GM12878 (cell line): Measurements from ENCODE around the gene TMTC3.

Experiments
- BCL3 ChIP-seq: IDR thresholded peaks from 2 replicates; pipeline ENCODE4 v1.6.1; 2011; ENCODE audit warnings: borderline replicate concordance, low read depth, mild to moderate bottlenecking, moderate library complexity, low read length; ENCODE audit not compliant: insufficient read depth, poor library complexity, severe bottlenecking
- CBX5 ChIP-seq: sonication (generic); IDR thresholded peaks from 2 replicates; pipeline ENCODE4 v1.6.1; 2016; ENCODE audit warnings: low read depth, moderate library complexity, mild to moderate bottlenecking, inconsistent platforms
- CTCF ChIP-seq, 3 experiments: IDR thresholded peaks in 2 of 3; conservative IDR thresholded peaks in 1 of 3; 2 replicates each; pipeline ENCODE4 v1.5.1; 2011; ENCODE audit warnings: low read depth in 3 of 3, low read length in 3 of 3, mild to moderate bottlenecking in 3 of 3, control low read depth in 2 of 3, moderate library complexity in 2 of 3, inconsistent platforms in 1 of 3, mixed read lengths in 1 of 3; ENCODE audit not compliant: control insufficient read depth in 2 of 3, insufficient read depth in 1 of 3; ENCODE audit errors: extremely low read depth in 1 of 3
- E4F1 ChIP-seq: fragments of 450-650 bp; IDR thresholded peaks from 2 replicates; pipeline ENCODE4 v1.6.1; 2018; ENCODE audit warnings: borderline replicate concordance, mild to moderate bottlenecking; ENCODE audit not compliant: partially characterized antibody
- JUND ChIP-seq: IDR thresholded peaks from 2 replicates; pipeline ENCODE4 v1.6.1; 2012; ENCODE audit warnings: low read depth, mild to moderate bottlenecking, low read length, improper control_type of control experiment, moderate library complexity
- MXI1 ChIP-seq: fragments of 150-350 bp; IDR thresholded peaks from 2 replicates; pipeline ENCODE4 v1.6.1; 2011; ENCODE audit warnings: low read depth, mild to moderate bottlenecking, inconsistent platforms, low read length, improper control_type of control experiment
- POLR2A ChIP-seq: IDR thresholded peaks from 2 replicates; pipeline ENCODE4 v1.6.1; 2011; ENCODE audit warnings: low read depth, mild to moderate bottlenecking, low read length
- SIX5 ChIP-seq: IDR thresholded peaks from 2 replicates; pipeline ENCODE4 v1.6.1; 2011; ENCODE audit warnings: mild to moderate bottlenecking, low read depth, low read length, moderate library complexity; ENCODE audit not compliant: severe bottlenecking
- TARDBP ChIP-seq: IDR thresholded peaks from 2 replicates; pipeline ENCODE4 v1.6.1; 2016; ENCODE audit warnings: borderline replicate concordance
- TCF3 ChIP-seq: IDR thresholded peaks from 2 replicates; pipeline ENCODE4 v1.6.1; 2012; ENCODE audit warnings: low read depth, mild to moderate bottlenecking, low read length, borderline replicate concordance; ENCODE audit not compliant: insufficient read depth

GRCh38 chr12:88184196-88184595 is 42.1 kb downstream of the TMTC3 start:
- TF ChIP-seq JUND, result no peak
- no peak for TF ChIP-seq TCF3
- no peak for TF ChIP-seq TARDBP
- TF ChIP-seq CTCF (IDR thresholded peaks at IDR 0.05 in 2 of 3, conservative IDR thresholded peaks at IDR 0.05 in 1 of 3; ENCODE audit: control insufficient read depth in 2 of 3, extremely low read depth in 1 of 3, insufficient read depth in 1 of 3, low read depth in 3 of 3, low read length in 3 of 3), result no peak
- no peak for TF ChIP-seq CBX5
- no peak for TF ChIP-seq POLR2A
- TF ChIP-seq BCL3, result no peak
- no peak for TF ChIP-seq SIX5
- TF ChIP-seq MXI1, result no peak
- TF ChIP-seq E4F1, result no peak
